ENCODE results near the gene CDK14.

Gene CDK14

DNA sequence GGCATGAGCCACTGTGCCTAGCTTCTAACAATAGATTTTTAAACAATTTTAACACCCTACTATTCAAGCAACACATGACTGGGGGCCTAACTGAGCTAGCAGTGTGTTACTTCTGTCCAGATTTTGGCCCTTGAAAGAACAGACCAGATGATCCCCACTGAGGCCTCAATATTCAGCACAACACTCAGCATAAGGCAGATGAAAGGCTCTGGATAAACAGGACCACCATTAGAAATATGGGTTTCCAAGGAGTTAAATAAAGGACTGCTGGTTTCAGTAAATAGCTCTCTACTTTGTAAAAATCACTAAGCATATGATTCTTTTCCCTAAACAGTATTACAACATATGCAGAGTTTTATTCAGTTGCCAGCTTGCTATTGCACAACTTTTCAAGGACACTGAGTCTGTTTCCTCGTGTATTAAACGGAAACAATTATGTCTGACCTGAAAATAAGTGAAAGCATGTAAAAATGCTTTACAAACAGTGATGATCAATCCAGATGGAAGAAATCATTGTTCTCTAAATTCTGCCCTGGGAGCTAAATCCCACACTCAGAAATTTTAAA is 644.3 kb downstream of the CDK14 start:
- FAIRE-seq (no peak), DNase-seq (ENCODE audit: insufficient read length) (no peak)
- TF ChIP-seq TAF1 (IDR thresholded peaks at IDR 0.05; ENCODE audit: borderline replicate concordance, low read depth, low read length) = no peak
- no peak for TF ChIP-seq POLR2A (IDR thresholded peaks at IDR 0.05; ENCODE audit: low read depth, low read length)
- no peak for TF ChIP-seq POLR2AphosphoS5 (IDR thresholded peaks at IDR 0.05; ENCODE audit: low read depth, low read length)

GRCh38 chr7:91242097-91242844 is 646.1 kb downstream of the CDK14 start:
- DNase-seq (ENCODE audit: insufficient read length) (no peak), FAIRE-seq (no peak)
- TF ChIP-seq POLR2AphosphoS5 (IDR thresholded peaks at IDR 0.05; ENCODE audit: low read depth, low read length) = no peak

GRCh38 chr7:91243591-91244301 is 647.6 kb downstream of the CDK14 start:
- DNase-seq (ENCODE audit: insufficient read length) (no peak), FAIRE-seq (no peak)
- TF ChIP-seq TAF1 (IDR thresholded peaks at IDR 0.05; ENCODE audit: borderline replicate concordance, low read depth, low read length) (no peak), POLR2AphosphoS5 (IDR thresholded peaks at IDR 0.05; ENCODE audit: low read depth, low read length) (no peak), POLR2A (IDR thresholded peaks at IDR 0.05; ENCODE audit: low read depth, low read length) (no peak)

DNA sequence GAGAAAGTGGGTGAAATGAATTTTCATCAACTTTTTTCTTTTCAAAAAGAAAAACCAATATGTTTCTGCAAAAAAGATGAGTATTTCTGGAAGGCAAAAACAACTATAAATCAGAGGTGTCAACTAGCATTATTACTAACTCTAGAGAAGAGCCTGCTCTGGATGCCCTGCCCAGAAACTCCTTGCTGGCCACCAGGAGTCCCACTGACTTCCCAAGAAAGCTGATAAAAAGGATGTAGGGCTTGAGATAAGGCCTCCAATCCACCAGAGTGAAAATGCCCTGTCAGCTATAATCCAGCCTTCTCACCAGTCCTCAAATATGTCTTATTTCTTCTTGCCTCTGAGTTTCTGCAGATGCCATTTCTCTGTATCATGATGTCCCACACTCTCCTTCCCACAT is 651.4 kb downstream of the CDK14 start:
- FAIRE-seq = no peak
- no peak for TF ChIP-seq TAF1 (IDR thresholded peaks at IDR 0.05; ENCODE audit: borderline replicate concordance, low read depth, low read length)
- TF ChIP-seq POLR2AphosphoS5 (IDR thresholded peaks at IDR 0.05; ENCODE audit: low read depth, low read length) = no peak
- no peak for TF ChIP-seq POLR2A (IDR thresholded peaks at IDR 0.05; ENCODE audit: low read depth, low read length)
- DNase-seq (ENCODE audit: insufficient read length) = no peak

- no peak for TF ChIP-seq POLR2A (IDR thresholded peaks at IDR 0.05; ENCODE audit: low read depth, low read length)
- no peak for TF ChIP-seq POLR2AphosphoS5 (IDR thresholded peaks at IDR 0.05; ENCODE audit: low read depth, low read length)
- no peak for TF ChIP-seq TAF1 (IDR thresholded peaks at IDR 0.05; ENCODE audit: borderline replicate concordance, low read depth, low read length)
- DNase-seq (ENCODE audit: insufficient read length) = no peak
- FAIRE-seq = no peak
Observed at GRCh38 chr7:91248996-91249395, 652.9 kb downstream of the CDK14 start.

DNA sequence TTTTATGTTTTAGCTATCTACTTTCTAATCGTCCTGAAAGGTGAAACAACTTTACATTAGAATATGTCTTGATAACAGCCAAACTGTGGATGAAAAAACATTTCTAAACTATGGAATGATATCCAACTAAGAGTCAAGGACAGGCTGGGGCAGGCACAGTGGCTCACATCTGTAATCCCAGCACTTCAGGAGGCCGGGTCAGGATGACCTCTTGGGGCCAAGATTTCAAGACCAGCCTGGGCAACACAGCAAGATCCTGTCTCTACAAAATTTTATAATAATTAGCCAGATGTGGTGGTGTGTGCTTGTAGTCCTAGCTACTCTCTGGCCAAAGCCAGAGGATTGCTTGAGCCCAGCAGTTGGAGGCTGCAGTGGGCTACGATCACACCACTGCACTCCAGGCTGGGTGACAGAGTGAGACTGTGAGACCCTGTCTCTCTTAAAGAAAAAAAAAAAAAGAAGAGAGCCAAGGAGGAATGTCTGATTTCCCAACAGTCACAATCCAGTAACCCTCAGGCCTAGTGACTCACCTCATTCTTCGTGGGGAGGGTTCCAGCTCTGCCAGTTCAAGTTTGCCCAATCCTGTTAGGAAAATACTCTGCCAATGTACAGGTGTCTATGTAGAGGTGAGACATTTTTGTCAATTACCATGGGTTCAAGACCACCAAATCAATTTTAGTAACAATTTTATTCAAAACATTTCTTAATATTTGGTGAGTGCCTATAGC is 653.5 kb downstream of the CDK14 start:
- TF ChIP-seq POLR2A (IDR thresholded peaks at IDR 0.05; ENCODE audit: low read depth, low read length) = no peak
- TF ChIP-seq POLR2AphosphoS5 (IDR thresholded peaks at IDR 0.05; ENCODE audit: low read depth, low read length) = no peak
- no peak for TF ChIP-seq TAF1 (IDR thresholded peaks at IDR 0.05; ENCODE audit: borderline replicate concordance, low read depth, low read length)
- FAIRE-seq (no peak), DNase-seq (ENCODE audit: insufficient read length) (no peak)

- no peak for FAIRE-seq
Observed at GRCh38 chr7:91250706-91251105, 654.6 kb downstream of the CDK14 start.

DNA sequence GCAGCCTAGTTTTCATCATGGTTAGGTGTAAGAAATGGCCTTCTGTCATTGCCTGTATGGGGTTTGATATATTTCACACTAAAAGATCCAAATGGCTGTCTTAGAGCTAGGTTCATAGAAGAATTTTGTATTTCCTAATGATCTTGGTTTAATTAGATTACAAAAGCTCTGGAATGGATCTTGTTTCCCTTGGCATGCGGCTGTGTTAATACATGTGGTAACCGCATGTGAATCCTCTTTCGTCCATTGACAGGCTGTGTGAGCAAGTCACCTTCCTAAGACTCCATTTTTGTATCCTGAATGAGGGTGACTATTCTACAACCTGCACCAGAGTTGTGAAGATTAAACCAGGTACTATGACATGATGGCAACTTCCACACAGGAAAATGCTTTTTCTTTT is 655.8 kb downstream of the CDK14 start:
- DNase-seq (ENCODE audit: insufficient read length) = no peak
- no peak for FAIRE-seq
- no peak for TF ChIP-seq POLR2A (IDR thresholded peaks at IDR 0.05; ENCODE audit: low read depth, low read length)
- TF ChIP-seq TAF1 (IDR thresholded peaks at IDR 0.05; ENCODE audit: borderline replicate concordance, low read depth, low read length) = no peak
- TF ChIP-seq POLR2AphosphoS5 (IDR thresholded peaks at IDR 0.05; ENCODE audit: low read depth, low read length) = no peak

More at GRCh38 chr7:91250706-91251105, 654.6 kb downstream of the CDK14 start:
- TF ChIP-seq POLR2AphosphoS5 (IDR thresholded peaks at IDR 0.05; ENCODE audit: low read depth, low read length) = no peak
- TF ChIP-seq POLR2A (IDR thresholded peaks at IDR 0.05; ENCODE audit: low read depth, low read length) = no peak
- TF ChIP-seq TAF1 (IDR thresholded peaks at IDR 0.05; ENCODE audit: borderline replicate concordance, low read depth, low read length) = no peak
- DNase-seq (ENCODE audit: insufficient read length) = no peak
